ENCODE measurements around the gene UBAP2L.

GRCh38 chr1:154193821-154194220, 26.9 kb upstream of the UBAP2L start:
- TF ChIP-seq POLR2A (IDR thresholded peaks at IDR 0.05) (no peak), CTCF (IDR thresholded peaks at IDR 0.05) (no peak), POLR2AphosphoS5 (IDR thresholded peaks at IDR 0.05) (peak in 1 of 3 donors; percentile 30)

Measured in breast epithelium (tissue), 3 donors.